ENCODE data around the gene GMPR2. TPM values are rescaled to one million over a fixed set of nuclear protein-coding genes. Genes with fewer than 3 reads are reported as not detected.
A peak's percentile ranks its signal among the peaks of the same experiment; 100 is the strongest.

GMPR2 gene
- total RNA-seq, 1 experiment from 2014 or later: 164 TPM

DNA sequence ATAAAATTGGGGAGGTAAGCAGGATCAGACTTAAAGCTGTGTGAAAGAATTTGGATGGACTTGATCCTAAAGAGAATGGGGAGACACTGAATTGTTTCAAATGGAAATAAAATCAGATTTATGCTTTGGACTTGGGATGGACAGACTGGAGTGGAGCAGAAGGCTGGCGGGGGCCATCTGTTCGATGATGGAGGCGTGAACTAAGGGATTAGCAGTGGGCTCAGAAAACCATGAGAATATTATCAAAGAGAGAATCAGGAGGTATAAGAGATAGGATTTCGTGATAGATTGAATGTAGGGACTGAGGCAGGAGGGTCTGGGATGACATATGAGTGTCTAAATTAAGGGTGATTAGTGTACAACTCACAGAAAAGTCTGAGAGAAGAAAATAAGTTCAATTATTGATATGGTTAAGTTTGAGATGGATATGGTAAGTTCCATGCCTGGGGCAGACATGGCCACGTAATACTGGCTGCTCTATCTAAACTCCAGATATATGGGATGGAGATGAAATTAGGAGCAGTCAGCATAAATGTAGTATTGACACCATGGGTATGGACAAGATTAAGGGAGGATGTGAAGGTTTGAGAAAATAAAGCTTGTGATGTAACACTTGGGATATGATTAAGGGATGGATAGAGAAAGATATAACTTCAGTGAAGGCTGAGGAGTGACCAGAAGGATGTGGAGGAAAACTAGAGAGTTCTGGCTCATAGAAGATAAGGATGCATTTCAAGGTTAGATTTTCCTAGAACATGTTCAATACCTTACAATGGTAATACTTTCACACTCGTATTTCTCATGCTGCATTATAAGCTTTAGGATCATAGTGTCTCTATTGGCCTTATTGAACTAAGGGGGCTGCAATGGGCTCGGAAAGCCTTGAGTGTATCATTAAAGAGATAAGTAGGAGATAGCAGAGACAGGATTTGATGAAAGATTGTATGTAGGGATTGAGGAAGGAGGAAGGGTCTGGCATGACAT, 28.3 kb upstream of the GMPR2 start:
- Histone ChIP-seq H3K4me1 (ENCODE audit: low read length) (no peaks in the 10 kb centered on the region), H3K27me3 (ENCODE audit: low read length) (no peaks in the 10 kb centered on the region), H3K9ac (ENCODE audit: low read length) (no peak overlapping the region), H3K27ac (ENCODE audit: low read length) (no peak overlapping the region), H3K4me2 (ENCODE audit: low read depth, low read length, poor library complexity, severe bottlenecking) (no peak overlapping the region), H2AFZ (ENCODE audit: low read length) (no peak overlapping the region), H3K36me3 (ENCODE audit: insufficient read depth, low read length) (peaks cover 72% of the 10 kb centered on the region), H3K79me2 (ENCODE audit: low read length) (0 out of 2 replicates have a peak, but pooled peaks cover 3% of the 10 kb centered on the region), H4K20me1 (ENCODE audit: insufficient read depth, low read depth, low read length) (no peaks in the 10 kb centered on the region), H3K4me3 (ENCODE audit: low read length) (no peak overlapping the region), H3K9me3 (ENCODE audit: low read length) (peaks cover 8% of the 10 kb centered on the region), H3K9me2 (replicated peaks; ENCODE audit: insufficient read depth, low read length) (no peaks in the 10 kb centered on the region)
- no peak for DNase-seq

DNA sequence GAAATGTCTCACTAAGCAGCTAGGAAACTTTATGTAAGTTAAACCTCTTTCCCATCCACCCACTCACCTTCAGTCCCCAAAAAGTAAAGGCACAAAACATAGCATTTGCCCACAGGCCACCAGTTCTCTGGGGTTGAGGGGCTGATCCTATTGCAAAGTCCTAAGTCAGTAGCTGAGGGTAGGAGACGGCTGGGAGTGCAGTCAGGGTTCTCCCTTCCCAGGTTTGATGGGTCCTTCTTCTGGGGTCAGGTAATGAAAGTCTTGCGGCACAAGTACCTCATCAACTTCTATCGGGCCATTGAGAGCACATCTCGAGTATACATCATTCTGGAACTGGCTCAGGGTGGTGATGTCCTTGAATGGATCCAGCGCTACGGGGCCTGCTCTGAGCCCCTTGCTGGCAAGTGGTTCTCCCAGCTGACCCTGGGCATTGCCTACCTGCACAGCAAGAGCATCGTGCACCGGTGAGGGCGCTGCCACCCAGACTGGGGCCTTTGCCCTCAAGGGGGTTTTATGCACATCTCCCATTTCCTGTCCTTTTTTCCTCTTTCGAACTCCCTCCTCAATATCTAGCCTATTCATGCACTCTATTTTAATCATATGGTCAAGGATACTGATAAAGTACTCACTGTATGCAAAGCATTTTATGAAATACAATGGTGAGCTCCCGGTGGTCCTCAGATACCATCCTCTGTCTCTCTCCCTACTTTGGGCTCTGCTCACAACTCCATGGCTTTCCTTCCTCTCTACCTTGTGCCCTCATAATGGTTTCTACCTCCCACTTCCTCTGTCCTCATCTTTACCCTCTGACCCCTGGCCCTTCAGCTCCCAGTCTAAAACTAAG, 26.2 kb upstream of the GMPR2 start:
- H3K27ac ChIP-seq (ENCODE audit: low read length): no peak overlapping the region
- no peak overlapping the region for H3K4me2 ChIP-seq (ENCODE audit: low read depth, low read length, poor library complexity, severe bottlenecking)
- H3K36me3 ChIP-seq (ENCODE audit: insufficient read depth, low read length): peaks cover 85% of the 10 kb centered on the region
- no peaks in the 10 kb centered on the region for H4K20me1 ChIP-seq (ENCODE audit: insufficient read depth, low read depth, low read length)
- peaks cover 6% of the 10 kb centered on the region for H3K79me2 ChIP-seq (ENCODE audit: low read length)
- H3K9me2 ChIP-seq (replicated peaks; ENCODE audit: insufficient read depth, low read length): no peaks in the 10 kb centered on the region
- DNase-seq: no peak
- H3K27me3 ChIP-seq (ENCODE audit: low read length): no peaks in the 10 kb centered on the region
- no peak overlapping the region for H3K4me3 ChIP-seq (ENCODE audit: low read length)
- H3K4me1 ChIP-seq (ENCODE audit: low read length): peaks cover under 1% of the 10 kb centered on the region; the same call in 1 of the 2 replicates
- H2AFZ ChIP-seq (ENCODE audit: low read length): no peak overlapping the region
- no peak overlapping the region for H3K9ac ChIP-seq (ENCODE audit: low read length)
- H3K9me3 ChIP-seq (ENCODE audit: low read length): peaks cover 8% of the 10 kb centered on the region

DNA sequence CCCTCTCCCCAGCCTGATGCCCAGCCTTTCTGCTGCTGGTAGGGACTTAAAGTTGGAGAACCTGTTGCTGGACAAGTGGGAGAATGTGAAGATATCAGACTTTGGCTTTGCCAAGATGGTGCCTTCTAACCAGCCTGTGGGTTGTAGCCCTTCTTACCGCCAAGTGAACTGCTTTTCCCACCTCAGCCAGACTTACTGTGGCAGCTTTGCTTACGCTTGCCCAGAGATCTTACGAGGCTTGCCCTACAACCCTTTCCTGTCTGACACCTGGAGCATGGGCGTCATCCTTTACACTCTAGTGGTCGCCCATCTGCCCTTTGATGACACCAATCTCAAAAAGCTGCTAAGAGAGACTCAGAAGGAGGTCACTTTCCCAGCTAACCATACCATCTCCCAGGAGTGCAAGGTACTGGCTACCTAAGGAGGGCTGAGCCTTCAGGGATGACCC, 25.6 kb upstream of the GMPR2 start:
- H3K9ac ChIP-seq (ENCODE audit: low read length): no peak overlapping the region
- H3K79me2 ChIP-seq (ENCODE audit: low read length): peaks cover 11% of the 10 kb centered on the region
- no peak overlapping the region for H3K4me2 ChIP-seq (ENCODE audit: low read depth, low read length, poor library complexity, severe bottlenecking)
- peaks cover 7% of the 10 kb centered on the region for H3K4me1 ChIP-seq (ENCODE audit: low read length)
- peaks cover 86% of the 10 kb centered on the region for H3K36me3 ChIP-seq (ENCODE audit: insufficient read depth, low read length)
- peaks cover 6% of the 10 kb centered on the region for H3K9me3 ChIP-seq (ENCODE audit: low read length)
- no peak overlapping the region for H2AFZ ChIP-seq (ENCODE audit: low read length)
- H3K27ac ChIP-seq (ENCODE audit: low read length): no peak overlapping the region
- H3K4me3 ChIP-seq (ENCODE audit: low read length): no peak overlapping the region
- no peaks in the 10 kb centered on the region for H3K27me3 ChIP-seq (ENCODE audit: low read length)
- H3K9me2 ChIP-seq (replicated peaks; ENCODE audit: insufficient read depth, low read length): no peaks in the 10 kb centered on the region
- H4K20me1 ChIP-seq (ENCODE audit: insufficient read depth, low read depth, low read length): no peaks in the 10 kb centered on the region
- no peak for DNase-seq

DNA sequence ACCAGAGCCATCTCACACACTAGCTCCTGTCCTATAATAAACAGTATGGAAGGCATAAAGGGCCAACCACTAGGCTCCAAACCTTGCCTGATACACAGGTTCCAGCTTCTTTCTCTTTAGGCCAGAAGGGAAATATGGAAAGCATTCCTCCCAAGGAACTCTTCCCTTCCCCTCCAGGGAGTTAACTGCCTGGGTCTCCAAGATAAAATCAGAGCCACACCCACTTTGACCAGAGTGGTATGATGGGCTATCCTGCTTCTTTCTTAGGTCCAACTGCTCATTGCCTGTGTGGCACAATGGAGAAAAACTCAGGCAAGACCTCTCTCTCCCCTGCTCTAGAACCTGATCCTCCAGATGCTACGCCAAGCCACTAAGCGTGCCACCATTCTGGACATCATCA, 25.1 kb upstream of the GMPR2 start:
- Histone ChIP-seq H3K27me3 (ENCODE audit: low read length) (no peaks in the 10 kb centered on the region), H3K9me3 (ENCODE audit: low read length) (peaks cover 6% of the 10 kb centered on the region), H2AFZ (ENCODE audit: low read length) (no peak overlapping the region), H3K36me3 (ENCODE audit: insufficient read depth, low read length) (peaks cover 82% of the 10 kb centered on the region), H3K4me2 (ENCODE audit: low read depth, low read length, poor library complexity, severe bottlenecking) (no peak overlapping the region), H3K9me2 (replicated peaks; ENCODE audit: insufficient read depth, low read length) (no peaks in the 10 kb centered on the region), H3K4me1 (ENCODE audit: low read length) (peaks cover 11% of the 10 kb centered on the region), H3K27ac (ENCODE audit: low read length) (no peak overlapping the region), H3K79me2 (ENCODE audit: low read length) (peaks cover 15% of the 10 kb centered on the region), H3K4me3 (ENCODE audit: low read length) (no peak overlapping the region), H3K9ac (ENCODE audit: low read length) (no peak overlapping the region), H4K20me1 (ENCODE audit: insufficient read depth, low read depth, low read length) (no peaks in the 10 kb centered on the region)
- no peak for DNase-seq

DNA sequence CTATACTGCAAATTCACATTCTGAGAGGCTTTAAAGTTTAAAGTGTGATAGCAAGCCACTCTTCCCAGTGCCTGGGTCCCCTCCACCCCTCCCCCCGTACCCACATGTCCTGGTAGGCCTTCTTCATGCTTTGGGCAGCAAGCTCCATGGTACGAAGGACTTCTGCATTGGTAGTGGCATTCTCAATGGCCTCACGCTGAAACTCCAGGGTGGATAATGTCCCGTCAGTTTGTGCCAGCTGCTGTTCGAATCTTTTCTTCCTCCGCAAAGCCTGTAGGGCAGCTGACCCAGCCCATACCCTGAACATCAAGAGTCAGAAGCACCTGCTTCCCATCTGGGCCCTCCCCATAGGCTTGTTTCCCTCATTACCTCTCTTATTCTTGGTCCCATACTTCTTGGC, 21.4 kb upstream of the GMPR2 start:
- Histone ChIP-seq H3K4me2 (ENCODE audit: low read depth, low read length, poor library complexity, severe bottlenecking) (no peak overlapping the region), H3K9me2 (replicated peaks; ENCODE audit: insufficient read depth, low read length) (no peaks in the 10 kb centered on the region), H3K4me1 (ENCODE audit: low read length) (peaks cover 34% of the 10 kb centered on the region), H3K4me3 (ENCODE audit: low read length) (no peak overlapping the region), H3K27me3 (ENCODE audit: low read length) (no peaks in the 10 kb centered on the region), H4K20me1 (ENCODE audit: insufficient read depth, low read depth, low read length) (no peaks in the 10 kb centered on the region), H3K9ac (ENCODE audit: low read length) (no peak overlapping the region), H3K79me2 (ENCODE audit: low read length) (peaks cover 20% of the 10 kb centered on the region), H3K27ac (ENCODE audit: low read length) (no peak overlapping the region), H3K9me3 (ENCODE audit: low read length) (no peaks in the 10 kb centered on the region), H2AFZ (ENCODE audit: low read length) (no peak overlapping the region), H3K36me3 (ENCODE audit: insufficient read depth, low read length) (peaks cover 52% of the 10 kb centered on the region)
- DNase-seq: no peak

DNA sequence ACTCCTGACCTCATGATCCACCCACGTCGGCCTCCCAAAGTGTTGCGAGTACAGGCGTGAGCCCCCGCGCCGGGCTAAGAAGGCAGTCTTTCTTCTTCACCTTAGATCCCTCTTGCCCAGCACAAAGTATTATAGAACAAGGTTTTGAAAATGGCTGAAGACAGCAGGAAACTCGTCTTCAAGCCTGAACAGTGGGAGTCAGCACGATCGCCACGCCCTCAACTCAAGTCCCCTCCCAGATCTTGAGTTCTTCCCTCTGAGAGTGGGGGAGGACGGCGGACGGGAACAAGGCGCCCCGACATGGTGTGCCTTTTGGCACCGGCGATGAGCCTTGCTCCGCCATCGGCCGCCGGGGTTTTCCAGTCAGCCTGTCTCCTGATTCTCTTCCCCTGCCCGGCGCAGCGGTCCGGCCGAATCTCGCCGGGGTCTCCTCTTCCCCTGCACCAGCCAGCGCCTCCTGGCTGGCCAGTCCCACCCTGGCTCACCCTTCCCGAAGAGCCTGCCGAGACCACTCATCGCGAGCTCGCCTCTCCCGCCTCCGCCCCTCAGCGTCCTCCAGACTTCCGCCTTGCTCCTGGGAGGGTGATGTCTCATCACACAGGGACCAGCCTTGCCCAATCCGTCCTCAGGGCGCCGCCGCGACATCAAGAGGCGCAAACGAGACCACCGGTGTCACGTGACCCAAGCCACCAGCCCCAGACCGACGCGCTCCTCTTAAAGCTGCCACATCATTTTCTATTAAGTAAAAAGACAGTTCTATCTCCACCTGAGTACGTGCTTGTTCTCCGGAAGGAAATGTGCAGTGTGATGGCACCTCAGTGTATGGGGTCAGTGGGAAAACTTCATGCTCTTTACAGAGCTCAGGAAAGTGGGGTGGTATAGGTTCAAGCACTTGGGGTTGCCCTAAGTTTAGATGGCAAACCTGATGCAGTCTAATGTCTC, 19.5 kb upstream of the GMPR2 start, which contains the start of gene CHMP4A:
Gene CHMP4A (minus strand): TSS at position 565 of the 942 bp plus-strand sequence. CDS start 49 bp downstream, at position 516.
- H3K9ac ChIP-seq (ENCODE audit: low read length): peak within 1 kb of the TSS; percentile 91
- no peaks in the 10 kb centered on the region for H3K27me3 ChIP-seq (ENCODE audit: low read length)
- peak within 1 kb of the TSS; percentile 82 for H3K27ac ChIP-seq (ENCODE audit: low read length)
- DNase-seq: peak; percentile 100
- no peaks in the 10 kb centered on the region for H4K20me1 ChIP-seq (ENCODE audit: insufficient read depth, low read depth, low read length)
- H3K4me3 ChIP-seq (ENCODE audit: low read length): peak within 1 kb of the TSS; percentile 83
- H3K4me1 ChIP-seq (ENCODE audit: low read length): peaks cover 40% of the 10 kb centered on the region
- H3K79me2 ChIP-seq (ENCODE audit: low read length): peaks cover 20% of the 10 kb centered on the region
- H3K9me3 ChIP-seq (ENCODE audit: low read length): no peaks in the 10 kb centered on the region
- peak within 1 kb of the TSS; percentile 81 for H3K4me2 ChIP-seq (ENCODE audit: low read depth, low read length, poor library complexity, severe bottlenecking)
- no peaks in the 10 kb centered on the region for H3K9me2 ChIP-seq (replicated peaks; ENCODE audit: insufficient read depth, low read length)
- no peak within 1 kb of the TSS; the same call in 1 of the 2 replicates for H2AFZ ChIP-seq (ENCODE audit: low read length)
- H3K36me3 ChIP-seq (ENCODE audit: insufficient read depth, low read length): peaks cover 33% of the 10 kb centered on the region

DNA sequence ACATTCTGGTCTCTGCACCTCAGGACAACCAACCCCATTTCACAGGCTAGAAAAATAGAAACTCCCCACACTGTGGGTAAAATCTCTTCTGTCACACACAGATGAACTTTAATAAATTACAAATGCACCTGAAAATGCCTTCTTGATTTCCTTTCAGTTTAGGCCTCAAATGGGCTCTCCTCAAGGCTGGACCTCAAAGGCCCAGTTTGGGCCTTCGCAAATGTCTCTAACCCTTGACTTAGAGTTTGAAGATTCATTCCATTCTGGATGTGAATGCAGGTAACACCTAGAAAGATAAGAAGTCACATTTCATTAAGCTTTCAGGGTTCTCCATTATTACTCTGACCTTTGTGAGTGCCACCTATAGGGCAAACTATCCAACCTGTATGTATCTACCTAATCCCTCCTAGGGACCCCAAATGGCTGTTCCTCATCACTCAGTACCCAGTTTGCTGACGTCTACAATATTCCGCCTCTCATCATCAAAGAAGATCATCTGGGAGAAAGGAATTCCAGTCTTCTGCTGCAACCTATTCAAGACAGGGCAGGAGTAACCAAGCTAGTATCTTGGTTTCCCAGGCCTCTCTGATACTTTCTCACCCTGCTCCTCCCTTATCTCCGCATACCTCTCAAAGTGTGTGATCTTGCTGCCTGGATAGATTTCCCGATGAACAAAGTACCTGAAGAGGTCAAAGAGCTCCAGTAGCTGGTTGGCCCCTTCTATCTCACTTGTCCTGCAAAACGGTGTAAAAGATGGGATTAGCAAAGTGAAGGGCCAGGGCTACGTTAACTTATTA, 18.7 kb upstream of the GMPR2 start:
- Histone ChIP-seq H3K9me2 (replicated peaks; ENCODE audit: insufficient read depth, low read length) (no peaks in the 10 kb centered on the region), H3K27me3 (ENCODE audit: low read length) (no peaks in the 10 kb centered on the region), H3K27ac (ENCODE audit: low read length) (peak overlapping the region; percentile 75), H3K36me3 (ENCODE audit: insufficient read depth, low read length) (peaks cover 28% of the 10 kb centered on the region), H4K20me1 (ENCODE audit: insufficient read depth, low read depth, low read length) (no peaks in the 10 kb centered on the region), H3K9ac (ENCODE audit: low read length) (peak overlapping the region; percentile 91), H3K4me1 (ENCODE audit: low read length) (peaks cover 40% of the 10 kb centered on the region), H3K79me2 (ENCODE audit: low read length) (peaks cover 22% of the 10 kb centered on the region), H2AFZ (ENCODE audit: low read length) (no peak overlapping the region), H3K9me3 (ENCODE audit: low read length) (no peaks in the 10 kb centered on the region), H3K4me2 (ENCODE audit: low read depth, low read length, poor library complexity, severe bottlenecking) (peak overlapping the region; percentile 81), H3K4me3 (ENCODE audit: low read length) (peak overlapping the region; percentile 83)
- DNase-seq: no peak

Measured in Karpas-422 (cell line).